Activated gamma-delta T cell (primary cell): ENCODE results near the gene PEX1.
"Not testable (repeated sequence)": the region's sequence is repeated elsewhere in the genome, so short reads cannot be mapped to it uniquely, and the experiment has no call there.

Source experiments
- DNase-seq: peaks from one replicate; lab custom pipeline; 2025; lab: John Stamatoyannopoulos, UW
- total RNA-seq, 2 donors: gene quantifications; one replicate each; lab custom pipeline; 2026; lab: John Stamatoyannopoulos, UW

The PEX1 gene
- 122 to 156 reads per million in 2 donors for total RNA-seq

GRCh38 chr7:92528188-92528957 lies at the start of gene PEX1, which contains the start of gene RBM48:
Gene PEX1, minus strand, starts transcription at chr7:92528520. Its CDS starts 85 bp downstream, at chr7:92528435.
Gene RBM48, plus strand, starts transcription at chr7:92528795. Its CDS starts 19 bp downstream, at chr7:92528814.
- peak; percentile 95 for DNase-seq

GRCh38 chr7:92576296-92576695 lies 48.0 kb upstream of the PEX1 start:
- no peak for DNase-seq

- DNase-seq: no peak
Measured at GRCh38 chr7:92569137-92569536, 40.8 kb upstream of the PEX1 start.

GRCh38 chr7:92567460-92567859 lies 39.1 kb upstream of the PEX1 start:
- no peak for DNase-seq

GRCh38 chr7:92563345-92563744 lies 35.0 kb upstream of the PEX1 start:
- DNase-seq: no peak

- no peak for DNase-seq
Measured at GRCh38 chr7:92560602-92561001, 32.3 kb upstream of the PEX1 start.

GRCh38 chr7:92557808-92558362 lies 29.6 kb upstream of the PEX1 start:
- no peak for DNase-seq

- no peak for DNase-seq
Measured at GRCh38 chr7:92557249-92557648, 28.9 kb upstream of the PEX1 start.

GRCh38 chr7:92550194-92550593 lies 21.9 kb upstream of the PEX1 start:
- DNase-seq: no peak

- no peak for DNase-seq
Measured at GRCh38 chr7:92547579-92547978, 19.3 kb upstream of the PEX1 start.

GRCh38 chr7:92546856-92547497 lies 18.7 kb upstream of the PEX1 start:
- DNase-seq: no peak

- not testable (repeated sequence) for DNase-seq
Measured at GRCh38 chr7:92545116-92545515, 16.8 kb upstream of the PEX1 start.

- DNase-seq: not testable (repeated sequence)
Measured at GRCh38 chr7:92543542-92543941, 15.2 kb upstream of the PEX1 start.

- no peak for DNase-seq
Measured at GRCh38 chr7:92534572-92534971, 6.3 kb upstream of the PEX1 start.

- no peak for DNase-seq
Measured at GRCh38 chr7:92528958-92529264, 591 bp upstream of the PEX1 start.

- peak; percentile 18 for DNase-seq
Measured at GRCh38 chr7:92527300-92528187, 776 bp downstream of the PEX1 start.

- no peak for DNase-seq
Measured at GRCh38 chr7:92523110-92523509, 5.2 kb downstream of the PEX1 start.

- no peak for DNase-seq
Measured at GRCh38 chr7:92520024-92520423, 8.3 kb downstream of the PEX1 start.

GRCh38 chr7:92517631-92518030 lies 10.7 kb downstream of the PEX1 start:
- no peak for DNase-seq

GRCh38 chr7:92513167-92513902 lies 15.0 kb downstream of the PEX1 start:
- no peak for DNase-seq

GRCh38 chr7:92508946-92509345 lies 19.4 kb downstream of the PEX1 start:
- no peak for DNase-seq
